Measurements from ENCODE around the gene RABGGTA. TPM values are rescaled to one million over a fixed set of nuclear protein-coding genes. Genes with fewer than 3 reads are reported as not detected.

RABGGTA gene
- polyA plus RNA-seq, 3 donors, result 20.0 to 25.3 (median 23.5) TPM

DNA sequence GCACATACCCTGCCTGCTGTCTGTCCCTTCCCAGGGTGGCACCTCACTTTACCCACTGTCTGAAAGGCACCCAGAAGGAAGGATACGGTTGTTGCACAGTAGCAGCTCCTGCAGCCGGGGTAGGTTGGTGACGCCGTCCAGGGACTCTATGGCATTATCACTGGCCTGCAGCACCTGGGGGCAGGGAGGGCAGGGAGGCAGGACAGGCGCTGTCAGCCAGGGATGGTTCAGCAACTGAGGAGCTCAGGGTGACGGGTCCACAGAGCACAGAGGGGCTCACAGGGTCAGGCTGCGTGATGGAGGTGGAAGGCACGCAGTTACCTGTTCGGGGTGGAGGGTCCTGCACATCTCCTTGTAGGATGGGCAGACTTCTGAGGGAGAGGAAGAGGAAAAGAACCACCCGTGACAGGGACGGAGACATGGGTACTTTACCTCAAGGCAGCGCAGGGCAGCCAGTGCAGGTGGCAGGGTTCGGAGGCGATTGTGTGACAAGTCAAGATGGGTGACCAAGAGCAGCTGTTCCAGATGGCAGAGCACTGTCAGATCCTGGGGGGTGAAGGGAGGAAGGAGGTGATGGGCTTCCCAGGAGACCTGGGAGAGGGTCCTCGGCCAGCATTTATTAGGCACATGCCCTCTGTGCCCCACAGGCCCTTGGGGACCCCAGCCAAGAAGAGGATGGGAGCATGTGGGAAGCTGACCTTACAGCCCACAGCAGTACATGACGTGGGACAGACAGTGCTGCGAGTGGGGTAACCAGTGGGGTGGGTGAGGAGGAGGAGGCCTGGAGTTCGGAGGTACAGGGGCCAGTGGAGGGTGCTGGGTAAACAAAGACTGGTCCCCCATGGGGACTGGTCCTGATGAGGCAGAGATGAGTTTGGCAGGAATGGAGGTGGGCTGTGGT is 4.8 kb downstream of the RABGGTA start:
- DNase-seq (ENCODE audit: extremely low read depth in 1 of 11, low read depth in 9 of 11, low spot score in 4 of 11), result no peak

DNA sequence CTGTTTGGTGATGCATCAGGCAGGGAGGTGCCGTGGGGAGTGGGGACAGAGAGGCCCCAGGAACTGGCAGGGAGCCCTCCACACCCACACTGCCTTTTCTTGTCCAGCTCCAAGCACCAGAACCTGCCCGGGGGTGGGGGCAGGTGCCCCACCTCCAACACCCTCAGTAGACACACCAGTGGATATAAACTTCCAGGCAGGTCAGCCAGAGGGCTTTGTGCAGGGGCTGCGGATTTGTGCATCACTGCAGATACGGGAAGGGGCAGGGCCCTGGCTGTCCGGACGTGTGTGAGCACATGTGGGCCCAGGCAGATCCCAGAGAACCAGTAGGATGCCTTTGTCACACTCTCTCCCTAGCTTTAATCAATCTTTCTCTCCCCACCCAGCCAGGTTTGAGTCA is 7.1 kb downstream of the RABGGTA start:
- no peak for DNase-seq (ENCODE audit: extremely low read depth in 1 of 11, low read depth in 9 of 11, low spot score in 4 of 11)

- no peak for DNase-seq (ENCODE audit: extremely low read depth in 1 of 11, low read depth in 9 of 11, low spot score in 4 of 11)
Measured at GRCh38 chr14:24263848-24264247, 7.5 kb downstream of the RABGGTA start.

- no peak for DNase-seq (ENCODE audit: extremely low read depth in 1 of 11, low read depth in 9 of 11, low spot score in 4 of 11)
Measured at GRCh38 chr14:24262821-24263733, 8.3 kb downstream of the RABGGTA start, which contains the start of gene TGM1. TGM1 (minus strand) TSS chr14:24263177; CDS start chr14:24262352, 825 bp downstream.

GRCh38 chr14:24261969-24262327 is 9.4 kb downstream of the RABGGTA start:
- DNase-seq (ENCODE audit: extremely low read depth in 1 of 11, low read depth in 9 of 11, low spot score in 4 of 11), result no peak

DNA sequence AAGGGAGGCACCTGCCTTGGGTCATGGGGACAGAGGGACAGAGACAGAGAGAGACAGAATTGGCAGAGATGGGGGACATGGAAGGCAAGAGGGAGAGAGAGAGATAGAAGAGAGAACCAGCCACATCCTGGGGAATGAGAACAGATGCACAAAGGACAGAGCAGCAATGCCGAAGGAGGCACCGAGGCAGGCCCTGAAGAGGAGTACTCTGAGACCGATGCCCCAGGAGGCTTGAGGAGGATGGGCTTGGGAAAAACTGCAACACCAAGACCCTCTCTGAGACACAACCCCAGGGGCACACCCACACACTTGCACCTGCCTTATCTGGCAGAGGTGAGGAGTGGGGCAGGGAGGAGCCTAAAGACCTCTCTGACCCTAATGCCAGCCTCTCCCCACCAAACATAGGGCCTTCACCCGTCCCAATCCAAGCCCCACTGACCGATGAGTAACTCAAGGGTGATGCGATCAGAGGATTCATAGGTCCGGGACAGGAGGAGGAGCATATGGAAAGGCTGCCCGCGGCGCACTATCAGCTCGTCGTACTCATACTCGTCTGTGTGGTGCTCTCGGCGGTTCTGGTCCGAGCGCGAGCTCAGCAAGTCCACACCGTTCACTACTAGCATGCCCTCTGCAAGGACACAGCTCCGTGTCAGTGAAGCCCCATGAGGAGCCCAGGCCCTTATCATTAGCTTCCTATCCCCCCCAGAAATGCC is 10.0 kb downstream of the RABGGTA start:
- DNase-seq (ENCODE audit: extremely low read depth in 1 of 11, low read depth in 9 of 11, low spot score in 4 of 11), result no peak

GRCh38 chr14:24260780-24261157 is 10.6 kb downstream of the RABGGTA start:
- no peak for DNase-seq (ENCODE audit: extremely low read depth in 1 of 11, low read depth in 9 of 11, low spot score in 4 of 11)

- DNase-seq (ENCODE audit: extremely low read depth in 1 of 11, low read depth in 9 of 11, low spot score in 4 of 11), result no peak
Measured at GRCh38 chr14:24260026-24260779, 11.2 kb downstream of the RABGGTA start.

DNA sequence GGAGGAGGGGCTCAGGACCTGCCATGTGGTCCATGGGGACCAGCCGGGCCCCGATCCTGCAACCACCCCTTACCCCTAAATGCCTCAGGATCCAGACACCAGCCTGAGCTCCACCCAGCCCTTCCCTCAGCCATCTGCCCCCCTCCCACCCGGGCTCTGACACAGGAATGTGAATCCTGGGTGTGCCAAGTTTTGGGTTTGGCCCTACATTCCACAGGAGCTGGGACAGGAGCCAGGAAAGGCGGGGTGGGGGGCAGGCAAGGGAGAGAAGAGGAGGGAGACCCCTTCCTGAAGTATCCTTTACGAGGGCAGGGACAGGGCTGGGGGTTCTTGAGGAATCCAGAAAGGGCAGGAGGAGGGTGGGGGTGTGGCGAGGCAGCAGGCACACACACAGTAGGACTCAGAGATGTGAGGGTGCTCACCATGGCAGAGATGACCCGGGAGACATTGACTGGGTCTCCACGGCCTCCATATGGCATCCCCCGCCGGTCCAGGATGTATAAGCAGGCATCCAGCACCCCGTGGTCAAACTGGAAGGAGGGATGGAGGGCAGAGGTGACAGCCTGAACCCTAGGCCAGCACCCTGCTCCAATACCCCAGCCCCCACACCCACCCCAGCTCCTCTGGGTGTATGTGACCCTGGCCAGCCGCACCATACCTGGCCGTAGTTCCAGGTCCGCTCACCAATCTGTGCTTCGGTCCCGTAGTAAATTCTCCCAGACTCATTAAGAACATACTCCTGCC is 11.9 kb downstream of the RABGGTA start:
- DNase-seq (ENCODE audit: extremely low read depth in 1 of 11, low read depth in 9 of 11, low spot score in 4 of 11), result peak in 1 of 11 donors; percentile 5

DNA sequence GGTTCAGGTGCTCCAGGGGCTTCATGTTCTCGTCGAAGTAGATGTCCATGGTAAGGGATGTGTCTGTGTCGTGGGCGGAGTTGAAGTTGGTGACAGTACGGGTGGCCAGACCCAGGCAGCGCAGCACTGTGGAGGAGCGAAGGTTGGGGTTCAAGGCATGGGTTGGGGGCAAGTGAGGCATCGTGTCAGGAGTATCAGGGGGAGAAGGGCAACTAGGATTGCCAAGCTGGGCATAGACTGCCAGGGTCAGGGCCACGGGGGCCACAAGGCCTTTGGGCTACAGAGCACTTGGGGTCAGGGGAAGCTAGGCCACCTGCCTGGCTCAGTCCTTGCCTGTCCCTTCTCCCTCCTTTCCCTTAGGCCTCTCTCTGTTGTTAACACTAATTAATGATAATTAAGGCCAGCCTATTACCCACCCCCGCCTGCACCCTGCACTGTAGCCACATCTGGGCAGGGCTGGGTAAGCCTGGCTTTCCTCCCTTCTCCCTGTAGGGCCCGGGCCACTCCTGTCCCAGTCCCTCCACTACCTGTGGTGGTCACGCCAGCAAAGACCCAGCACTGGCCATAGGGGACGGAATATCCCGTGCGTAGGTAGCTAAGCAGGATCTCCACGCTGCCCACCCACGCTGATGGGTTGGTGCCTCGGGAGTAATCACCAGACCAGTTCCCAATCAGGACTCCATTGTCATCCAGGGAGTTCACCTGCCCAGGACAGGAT is 12.7 kb downstream of the RABGGTA start:
- no peak for DNase-seq (ENCODE audit: extremely low read depth in 1 of 11, low read depth in 9 of 11, low spot score in 4 of 11)

DNA sequence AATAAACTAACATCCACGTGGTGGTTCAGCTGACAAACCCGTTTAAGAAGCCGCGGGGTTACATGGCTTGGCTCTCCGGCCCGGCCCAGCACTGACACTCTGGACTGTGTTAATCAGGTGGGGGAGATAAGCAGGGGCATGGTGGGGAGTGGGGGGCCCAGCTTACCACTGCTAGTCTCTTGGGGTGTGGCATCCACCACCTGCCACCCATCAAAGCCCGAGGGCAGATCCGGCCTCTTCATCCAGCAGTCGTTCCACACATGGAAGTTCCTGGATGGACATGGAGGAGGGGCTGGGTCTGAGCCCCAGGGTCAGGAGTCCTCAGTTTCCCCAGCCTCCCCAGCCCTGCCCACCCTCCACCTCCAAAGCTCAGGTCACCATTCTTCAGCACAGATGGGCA is 13.3 kb downstream of the RABGGTA start:
- DNase-seq (ENCODE audit: extremely low read depth in 1 of 11, low read depth in 9 of 11, low spot score in 4 of 11), result no peak

DNA sequence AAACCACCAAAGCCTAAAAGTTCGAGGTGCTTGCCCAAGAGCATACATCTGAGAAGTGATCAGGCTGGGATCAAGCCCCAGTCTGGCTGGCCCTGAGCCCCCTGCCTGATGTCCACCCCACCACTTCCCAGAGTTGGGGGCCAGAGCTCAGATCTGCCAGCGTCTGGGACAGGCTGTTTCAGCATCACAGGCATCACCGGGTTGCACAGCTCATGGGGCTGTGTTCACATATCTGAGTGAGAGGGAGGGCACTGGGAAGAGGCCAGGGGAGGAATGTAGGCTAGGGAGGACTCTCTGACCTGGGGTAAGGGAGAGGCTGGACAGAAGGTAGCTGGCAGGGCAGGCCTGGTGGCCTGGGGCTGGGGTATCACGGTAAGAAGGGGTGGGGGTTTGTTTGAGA is 14.4 kb downstream of the RABGGTA start:
- DNase-seq (ENCODE audit: extremely low read depth in 1 of 11, low read depth in 9 of 11, low spot score in 4 of 11), result no peak

DNA sequence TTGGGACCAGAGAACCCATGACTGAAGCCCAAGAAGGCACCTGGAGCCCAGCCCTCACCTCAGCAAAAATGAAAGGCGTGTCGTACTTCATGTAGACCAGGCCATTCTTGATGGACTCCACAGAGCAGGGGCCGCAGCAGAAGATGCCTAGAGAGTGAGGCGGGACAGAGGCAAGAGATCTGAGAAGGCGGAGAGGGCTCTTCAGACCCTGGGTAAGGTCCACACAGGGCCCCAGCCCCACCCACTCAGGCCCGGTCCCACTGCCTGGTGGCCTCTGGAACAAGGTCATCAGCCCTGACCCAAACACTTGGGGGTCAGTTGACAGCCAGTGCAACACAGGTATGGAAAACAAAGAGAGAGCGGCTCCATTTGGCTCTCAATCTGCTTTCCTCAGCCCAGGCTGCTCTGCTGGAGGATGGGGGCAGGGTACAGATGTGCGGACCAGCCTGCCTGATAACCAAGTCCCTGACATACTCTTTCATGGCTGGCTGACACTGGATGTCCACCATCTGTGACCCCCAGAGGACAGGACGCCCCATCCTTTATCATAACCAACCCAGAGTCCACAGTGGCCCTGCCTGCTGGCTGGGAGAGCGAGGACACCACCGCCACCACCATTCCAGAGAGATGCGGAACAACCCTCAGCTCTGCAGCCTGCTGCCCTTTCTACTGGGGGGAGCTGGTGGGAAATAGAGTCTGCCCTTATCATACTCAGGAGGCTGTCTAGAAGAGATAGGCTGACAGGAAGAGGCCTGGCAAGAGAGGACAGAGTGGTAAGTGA is 15.3 kb downstream of the RABGGTA start:
- no peak for DNase-seq (ENCODE audit: extremely low read depth in 1 of 11, low read depth in 9 of 11, low spot score in 4 of 11)

DNA sequence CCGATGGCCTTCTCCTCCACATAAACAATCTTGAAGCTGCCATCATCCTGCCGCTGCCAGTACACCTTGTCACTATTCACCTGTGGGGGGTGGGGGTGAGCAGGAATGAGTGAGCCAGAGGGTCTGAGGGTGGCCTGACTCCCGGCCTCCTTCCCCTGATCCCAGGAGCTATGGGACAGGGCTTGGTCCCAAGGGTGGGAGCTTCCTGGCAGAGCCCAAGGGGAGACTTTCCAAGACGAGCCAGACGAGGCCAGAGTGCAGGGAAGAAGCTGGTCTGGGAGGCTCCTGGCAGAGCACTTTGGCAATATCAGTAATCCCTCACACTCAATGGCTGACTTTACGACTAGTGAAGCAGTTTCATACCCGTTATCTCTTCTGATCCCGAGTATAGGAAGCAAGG is 16.0 kb downstream of the RABGGTA start:
- no peak for DNase-seq (ENCODE audit: extremely low read depth in 1 of 11, low read depth in 9 of 11, low spot score in 4 of 11)

- DNase-seq (ENCODE audit: extremely low read depth in 1 of 11, low read depth in 9 of 11, low spot score in 4 of 11), result no peak
Measured at GRCh38 chr14:24254630-24255392, 16.6 kb downstream of the RABGGTA start.

GRCh38 chr14:24253936-24254335 is 17.5 kb downstream of the RABGGTA start:
- no peak for DNase-seq (ENCODE audit: extremely low read depth in 1 of 11, low read depth in 9 of 11, low spot score in 4 of 11)

Data from renal cortex interstitium (tissue), 11 donors.